ENCODE data around the gene OR6J1.
A peak's percentile ranks its signal among the peaks of the same experiment; 100 is the strongest.

The OR6J1 gene

GRCh38 chr14:22613736-22614239 is 30.4 kb downstream of the OR6J1 start:
- FAIRE-seq (no peak), DNase-seq (ENCODE audit: extremely low spot score, insufficient read length, low read depth) (no peak)

GRCh38 chr14:22613106-22613695 is 31.0 kb downstream of the OR6J1 start:
- FAIRE-seq: no peak
- DNase-seq (ENCODE audit: extremely low spot score, insufficient read length, low read depth): no peak

GRCh38 chr14:22610931-22611330 is 33.2 kb downstream of the OR6J1 start:
- DNase-seq (ENCODE audit: extremely low spot score, insufficient read length, low read depth) (no peak), FAIRE-seq (no peak)

- FAIRE-seq (no peak), DNase-seq (ENCODE audit: extremely low spot score, insufficient read length, low read depth) (no peak)
These were observed 36.9 kb downstream of the OR6J1 start for GRCh38 chr14:22607291-22607690.

- DNase-seq (ENCODE audit: extremely low spot score, insufficient read length, low read depth) (no peak), FAIRE-seq (no peak)
These were observed 37.8 kb downstream of the OR6J1 start for GRCh38 chr14:22606380-22606779.

DNA sequence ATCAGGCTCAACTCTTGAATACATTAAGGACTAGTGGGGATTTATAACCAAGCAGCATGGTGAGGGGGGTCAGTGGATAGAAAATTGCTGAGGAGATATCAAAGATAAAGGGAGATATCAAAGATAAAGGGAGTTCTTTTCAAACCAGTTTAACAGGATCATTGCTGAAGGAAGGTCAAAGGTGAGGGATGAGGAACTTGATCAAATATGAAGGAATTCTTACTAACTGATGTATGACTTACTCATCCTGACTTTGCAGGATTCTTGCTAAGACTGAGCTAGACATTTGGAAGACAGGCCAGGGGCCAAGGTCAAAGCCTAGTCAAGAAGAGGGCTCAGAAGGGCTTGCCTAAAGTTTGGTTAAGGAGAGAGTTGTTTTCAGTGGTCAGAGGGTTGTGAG is 41.3 kb downstream of the OR6J1 start:
- FAIRE-seq: no peak

DNA sequence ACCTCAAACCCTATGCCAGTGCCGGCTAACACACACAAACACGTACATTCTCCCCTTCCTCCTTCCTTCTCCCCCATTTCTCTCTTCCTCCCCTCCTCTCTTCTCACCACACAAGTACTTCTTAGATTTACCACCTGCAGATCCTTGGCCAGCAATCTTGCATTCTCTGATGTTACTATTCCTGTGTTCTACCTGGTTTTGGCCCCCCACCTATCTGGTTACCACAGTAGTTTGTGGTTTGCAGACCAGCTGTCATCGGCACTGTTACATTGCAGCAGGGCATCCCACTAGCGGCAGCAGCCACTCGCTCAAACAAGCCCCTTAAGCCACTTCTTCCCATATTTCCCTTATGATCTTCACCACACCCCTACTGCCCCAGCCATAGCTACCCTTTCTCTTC is 42.2 kb downstream of the OR6J1 start:
- no peak for FAIRE-seq
- DNase-seq (ENCODE audit: extremely low spot score, insufficient read length, low read depth): no peak

More for the DNA sequence above, 41.3 kb downstream of the OR6J1 start:
- DNase-seq (ENCODE audit: extremely low spot score, insufficient read length, low read depth): no peak

- FAIRE-seq: no peak
- DNase-seq (ENCODE audit: extremely low spot score, insufficient read length, low read depth): no peak
These were observed 42.7 kb downstream of the OR6J1 start for GRCh38 chr14:22601456-22601855.

DNA sequence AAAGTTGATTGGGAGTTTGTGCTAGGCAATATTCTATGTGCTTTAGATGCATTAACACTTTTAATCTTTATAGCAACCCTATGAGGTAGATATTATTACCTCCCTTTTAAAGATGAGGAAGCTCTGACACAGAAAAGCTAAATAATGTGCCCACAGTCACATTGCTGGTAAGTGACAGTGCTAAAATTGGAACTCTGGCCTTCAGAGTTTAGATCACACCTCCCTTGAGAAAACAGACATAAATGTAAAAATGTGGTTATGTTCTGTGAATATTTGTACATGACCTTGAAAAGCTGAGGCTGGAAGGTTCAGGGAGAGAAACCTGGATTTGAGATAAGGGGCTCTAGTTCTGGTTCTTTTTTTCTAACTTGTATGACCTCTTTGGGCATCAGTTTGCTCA is 44.1 kb downstream of the OR6J1 start:
- FAIRE-seq (no peak), DNase-seq (ENCODE audit: extremely low spot score, insufficient read length, low read depth) (no peak)

DNA sequence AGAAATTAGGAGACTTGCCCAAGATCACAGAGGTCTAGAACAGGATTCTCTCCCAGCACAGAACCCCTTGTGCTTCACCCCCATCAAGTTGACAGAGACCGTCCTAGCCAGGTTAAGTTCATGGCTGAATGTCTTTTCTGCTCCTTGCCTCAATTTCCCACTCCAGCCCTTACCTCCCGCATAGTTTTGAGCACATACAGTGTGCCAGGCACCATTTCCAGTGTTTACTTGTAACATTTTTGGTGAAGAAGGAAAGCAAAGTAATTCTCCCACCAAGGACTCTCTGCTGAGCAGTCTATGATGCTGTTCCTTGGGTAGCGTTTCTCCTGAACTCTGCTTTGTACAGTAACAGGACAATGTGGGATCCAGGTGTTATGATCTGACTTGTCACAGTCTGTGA is 44.8 kb downstream of the OR6J1 start:
- FAIRE-seq: no peak
- no peak for DNase-seq (ENCODE audit: extremely low spot score, insufficient read length, low read depth)

GRCh38 chr14:22598896-22599244 is 45.3 kb downstream of the OR6J1 start:
- FAIRE-seq (peak; percentile 60), DNase-seq (ENCODE audit: extremely low spot score, insufficient read length, low read depth) (no peak)

- no peak for FAIRE-seq
- DNase-seq (ENCODE audit: extremely low spot score, insufficient read length, low read depth): peak; percentile 58
These were observed 45.9 kb downstream of the OR6J1 start, which contains the start of gene ABHD4 for GRCh38 chr14:22598099-22598895. ABHD4 (plus strand) TSS chr14:22598300; CDS start chr14:22598307, 7 bp downstream.

- no peak for FAIRE-seq
- no peak for DNase-seq (ENCODE audit: extremely low spot score, insufficient read length, low read depth)
These were observed 46.4 kb downstream of the OR6J1 start for GRCh38 chr14:22597771-22598098.

GRCh38 chr14:22597265-22597664 is 46.9 kb downstream of the OR6J1 start:
- FAIRE-seq (no peak), DNase-seq (ENCODE audit: extremely low spot score, insufficient read length, low read depth) (no peak)

DNA sequence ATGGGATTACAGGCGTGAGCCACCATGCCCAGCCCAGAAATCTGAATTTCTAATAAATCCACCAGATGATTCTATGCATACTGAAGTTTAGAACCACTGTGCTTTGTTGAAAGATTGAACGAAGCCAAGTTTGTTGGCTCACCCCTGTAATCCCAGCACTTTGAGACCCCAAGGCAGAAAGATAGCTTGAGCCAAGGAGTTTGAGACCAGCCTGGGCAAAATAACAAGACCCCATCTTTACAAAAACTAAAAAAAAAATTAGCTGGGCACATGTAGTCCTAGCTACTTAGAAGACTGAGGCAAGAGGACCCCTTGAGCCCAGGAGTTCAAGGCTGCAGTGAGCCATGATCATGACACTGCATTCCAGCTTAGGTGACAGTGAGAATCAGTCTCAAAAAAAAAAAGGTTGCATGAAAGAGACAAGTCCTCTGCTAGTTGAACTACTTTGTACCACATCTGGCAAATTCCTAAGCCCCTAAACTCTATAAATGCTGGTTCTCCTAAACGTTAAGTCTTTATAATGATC is 47.7 kb downstream of the OR6J1 start:
- DNase-seq (ENCODE audit: extremely low spot score, insufficient read length, low read depth): no peak
- no peak for FAIRE-seq

- no peak for FAIRE-seq
- DNase-seq (ENCODE audit: extremely low spot score, insufficient read length, low read depth): no peak
These were observed 49.9 kb downstream of the OR6J1 start for GRCh38 chr14:22594156-22594716.

GRCh38 chr14:22593601-22594000 is 50.6 kb downstream of the OR6J1 start:
- no peak for FAIRE-seq

DNA sequence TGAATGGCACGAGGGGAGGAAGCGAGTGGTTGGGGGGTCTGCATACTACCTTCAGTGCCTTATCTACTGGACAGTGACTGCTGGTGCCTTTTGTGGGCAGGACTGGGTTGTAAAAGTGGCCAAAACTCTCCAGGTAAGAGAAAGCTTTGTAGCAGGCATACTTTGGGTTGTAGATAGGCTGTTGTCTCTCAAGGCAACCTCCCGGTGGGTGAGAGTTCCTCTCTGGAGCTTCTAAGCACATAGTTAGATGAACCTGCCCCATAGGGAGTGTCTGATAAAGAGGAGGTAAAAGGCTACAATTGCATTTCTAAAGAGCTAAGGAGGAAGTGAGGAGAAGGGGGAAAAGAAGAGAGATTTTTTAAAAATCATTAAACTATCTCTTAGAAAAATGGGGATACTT is 51.0 kb downstream of the OR6J1 start:
- DNase-seq (ENCODE audit: extremely low spot score, insufficient read length, low read depth) (no peak), FAIRE-seq (no peak)

More at GRCh38 chr14:22593601-22594000, 50.6 kb downstream of the OR6J1 start:
- DNase-seq (ENCODE audit: extremely low spot score, insufficient read length, low read depth): no peak

GRCh38 chr14:22589096-22589839 is 54.9 kb downstream of the OR6J1 start, which contains the start of gene DAD1:
DAD1 (minus strand) TSS chr14:22589224; CDS start chr14:22589157, 67 bp downstream.
- FAIRE-seq (peak; percentile 100), DNase-seq (ENCODE audit: extremely low spot score, insufficient read length, low read depth) (peak; percentile 97)

- FAIRE-seq (peak; percentile 44), DNase-seq (ENCODE audit: extremely low spot score, insufficient read length, low read depth) (no peak)
These were observed 55.5 kb downstream of the OR6J1 start for GRCh38 chr14:22588526-22589095.
